Measurements from ENCODE around the gene SPOCK1.

The SPOCK1 gene

GRCh38 chr5:137146402-137146890, 352.7 kb downstream of the SPOCK1 start:
- H3K27ac ChIP-seq (ENCODE audit: insufficient read depth in 1 of 2, low read depth in 1 of 2, low read length in 2 of 2, poor library complexity in 1 of 2, severe bottlenecking in 2 of 2): no peak overlapping the region
- no peaks in the 10 kb centered on the region for H3K36me3 ChIP-seq (ENCODE audit: control insufficient read depth in 4 of 4, insufficient read depth in 4 of 4, low read length in 3 of 4)
- no peak for DNase-seq
- POLR2A ChIA-PET: no interaction called here
- CTCF ChIA-PET: no interaction called here
- H3K4me3 ChIP-seq (ENCODE audit: control insufficient read depth in 1 of 7, extremely low read depth in 1 of 7, insufficient read depth in 4 of 7, low read depth in 2 of 7, low read length in 6 of 7): no peak overlapping the region
- H3K27me3 ChIP-seq (replicated peaks in 2 of 5; ENCODE audit: control insufficient read depth in 4 of 5, insufficient read depth in 5 of 5, low read length in 4 of 5): peaks cover 0 to 11% (median 2%) of the 10 kb centered on the region in 5 experiments
- no peaks in the 10 kb centered on the region for H3K4me1 ChIP-seq (ENCODE audit: control extremely low read depth in 1 of 4, control insufficient read depth in 4 of 4, insufficient read depth in 4 of 4, low read length in 3 of 4)
- 76% methylated on average over 8 of the region's 8 CpGs for WGBS (ENCODE audit: insufficient coverage)
- peaks cover 0 to 3% (median 0%) of the 10 kb centered on the region in 5 experiments for H3K9me3 ChIP-seq (ENCODE audit: control extremely low read depth in 1 of 5, control insufficient read depth in 4 of 5, insufficient read depth in 2 of 5, low read depth in 1 of 5, low read length in 4 of 5)

- ChIA-PET CTCF (no interaction called here), POLR2A (no interaction called here)
- Histone ChIP-seq H3K36me3 (ENCODE audit: control insufficient read depth in 4 of 4, insufficient read depth in 4 of 4, low read length in 3 of 4) (no peaks in the 10 kb centered on the region), H3K4me3 (ENCODE audit: control insufficient read depth in 1 of 7, extremely low read depth in 1 of 7, insufficient read depth in 4 of 7, low read depth in 2 of 7, low read length in 6 of 7) (no peak overlapping the region), H3K27me3 (replicated peaks in 2 of 5; ENCODE audit: control insufficient read depth in 4 of 5, insufficient read depth in 5 of 5, low read length in 4 of 5) (peaks cover 0 to 11% (median 2%) of the 10 kb centered on the region in 5 experiments), H3K9me3 (ENCODE audit: control extremely low read depth in 1 of 5, control insufficient read depth in 4 of 5, insufficient read depth in 2 of 5, low read depth in 1 of 5, low read length in 4 of 5) (peaks cover 0 to 3% (median 0%) of the 10 kb centered on the region in 5 experiments), H3K4me1 (ENCODE audit: control extremely low read depth in 1 of 4, control insufficient read depth in 4 of 4, insufficient read depth in 4 of 4, low read length in 3 of 4) (no peaks in the 10 kb centered on the region), H3K27ac (ENCODE audit: insufficient read depth in 1 of 2, low read depth in 1 of 2, low read length in 2 of 2, poor library complexity in 1 of 2, severe bottlenecking in 2 of 2) (no peak overlapping the region)
- 89% methylated on average over 1 of the region's 2 CpGs for WGBS (ENCODE audit: insufficient coverage)
- no peak for DNase-seq
Measured at GRCh38 chr5:137145721-137146120, 353.4 kb downstream of the SPOCK1 start.

- H3K36me3 ChIP-seq (ENCODE audit: control insufficient read depth in 4 of 4, insufficient read depth in 4 of 4, low read length in 3 of 4): no peaks in the 10 kb centered on the region
- 75% methylated on average over 2 of the region's 4 CpGs for WGBS (ENCODE audit: insufficient coverage)
- POLR2A ChIA-PET: no interaction called here
- H3K9me3 ChIP-seq (ENCODE audit: control extremely low read depth in 1 of 5, control insufficient read depth in 4 of 5, insufficient read depth in 2 of 5, low read depth in 1 of 5, low read length in 4 of 5): no peaks in the 10 kb centered on the region
- DNase-seq: no peak
- H3K27me3 ChIP-seq (replicated peaks in 2 of 5; ENCODE audit: control insufficient read depth in 4 of 5, insufficient read depth in 5 of 5, low read length in 4 of 5): peaks cover 0 to 11% (median 2%) of the 10 kb centered on the region in 5 experiments
- CTCF ChIA-PET: no interaction called here
- no peaks in the 10 kb centered on the region for H3K4me1 ChIP-seq (ENCODE audit: control extremely low read depth in 1 of 4, control insufficient read depth in 4 of 4, insufficient read depth in 4 of 4, low read length in 3 of 4)
- H3K27ac ChIP-seq (ENCODE audit: insufficient read depth in 1 of 2, low read depth in 1 of 2, low read length in 2 of 2, poor library complexity in 1 of 2, severe bottlenecking in 2 of 2): no peak overlapping the region
- no peak overlapping the region for H3K4me3 ChIP-seq (ENCODE audit: control insufficient read depth in 1 of 7, extremely low read depth in 1 of 7, insufficient read depth in 4 of 7, low read depth in 2 of 7, low read length in 6 of 7)
Measured at GRCh38 chr5:137144656-137145055, 354.5 kb downstream of the SPOCK1 start.

- no peak for DNase-seq
- Histone ChIP-seq H3K36me3 (ENCODE audit: control insufficient read depth in 4 of 4, insufficient read depth in 4 of 4, low read length in 3 of 4) (no peaks in the 10 kb centered on the region), H3K4me1 (ENCODE audit: control extremely low read depth in 1 of 4, control insufficient read depth in 4 of 4, insufficient read depth in 4 of 4, low read length in 3 of 4) (no peaks in the 10 kb centered on the region), H3K9me3 (ENCODE audit: control extremely low read depth in 1 of 5, control insufficient read depth in 4 of 5, insufficient read depth in 2 of 5, low read depth in 1 of 5, low read length in 4 of 5) (no peaks in the 10 kb centered on the region), H3K27me3 (replicated peaks in 2 of 5; ENCODE audit: control insufficient read depth in 4 of 5, insufficient read depth in 5 of 5, low read length in 4 of 5) (peaks cover 0 to 11% (median 2%) of the 10 kb centered on the region in 5 experiments), H3K4me3 (ENCODE audit: control insufficient read depth in 1 of 7, extremely low read depth in 1 of 7, insufficient read depth in 4 of 7, low read depth in 2 of 7, low read length in 6 of 7) (no peak overlapping the region), H3K27ac (ENCODE audit: insufficient read depth in 1 of 2, low read depth in 1 of 2, low read length in 2 of 2, poor library complexity in 1 of 2, severe bottlenecking in 2 of 2) (no peak overlapping the region)
- ChIA-PET CTCF (no interaction called here), POLR2A (no interaction called here)
- WGBS (ENCODE audit: insufficient coverage): 100% methylated on average over 4 of the region's 7 CpGs
Measured at GRCh38 chr5:137142764-137143605, 356.1 kb downstream of the SPOCK1 start.

- no peaks in the 10 kb centered on the region for H3K4me1 ChIP-seq (ENCODE audit: control extremely low read depth in 1 of 4, control insufficient read depth in 4 of 4, insufficient read depth in 4 of 4, low read length in 3 of 4)
- ChIA-PET CTCF (interaction anchor here (0.6 kb wide), 1 partner anchor 34 kb away, joined by 3 read pairs; no protein-coding TSS in a partner anchor), POLR2A (no interaction called here)
- no peak overlapping the region for H3K27ac ChIP-seq (ENCODE audit: insufficient read depth in 1 of 2, low read depth in 1 of 2, low read length in 2 of 2, poor library complexity in 1 of 2, severe bottlenecking in 2 of 2)
- H3K36me3 ChIP-seq (ENCODE audit: control insufficient read depth in 4 of 4, insufficient read depth in 4 of 4, low read length in 3 of 4): no peaks in the 10 kb centered on the region
- DNase-seq: no peak
- no peaks in the 10 kb centered on the region for H3K9me3 ChIP-seq (ENCODE audit: control extremely low read depth in 1 of 5, control insufficient read depth in 4 of 5, insufficient read depth in 2 of 5, low read depth in 1 of 5, low read length in 4 of 5)
- 80% methylated on average over 2 of the region's 3 CpGs for WGBS (ENCODE audit: insufficient coverage)
- H3K27me3 ChIP-seq (replicated peaks in 2 of 5; ENCODE audit: control insufficient read depth in 4 of 5, insufficient read depth in 5 of 5, low read length in 4 of 5): peaks cover 0 to 14% (median 2%) of the 10 kb centered on the region in 5 experiments
- H3K4me3 ChIP-seq (ENCODE audit: control insufficient read depth in 1 of 7, extremely low read depth in 1 of 7, insufficient read depth in 4 of 7, low read depth in 2 of 7, low read length in 6 of 7): no peak overlapping the region
Measured at GRCh38 chr5:137142346-137142745, 356.8 kb downstream of the SPOCK1 start.

DNA sequence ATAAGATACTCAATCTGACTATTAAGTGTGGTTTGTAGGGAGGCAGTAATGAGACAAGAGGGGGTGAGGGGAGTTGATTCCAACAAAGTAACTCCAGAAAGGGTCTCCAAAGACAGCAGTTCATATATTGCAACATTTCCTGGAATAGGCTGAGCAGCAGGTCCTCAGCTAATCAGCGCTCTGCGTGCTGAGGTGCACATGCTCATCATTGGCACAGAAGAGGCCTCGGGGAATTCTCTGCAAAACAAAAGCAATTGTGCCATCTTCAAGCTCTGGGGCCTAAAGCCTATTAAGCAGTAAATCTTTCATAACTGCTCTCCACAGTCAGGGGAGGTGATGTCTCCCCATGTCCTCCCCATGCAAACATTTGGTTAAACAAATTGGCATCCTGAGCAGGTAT, 357.3 kb downstream of the SPOCK1 start:
- CTCF ChIA-PET: interaction anchor here (0.6 kb wide), 1 partner anchor 34 kb away, joined by 3 read pairs; no protein-coding TSS in a partner anchor
- Histone ChIP-seq H3K36me3 (ENCODE audit: control insufficient read depth in 4 of 4, insufficient read depth in 4 of 4, low read length in 3 of 4) (no peaks in the 10 kb centered on the region), H3K9me3 (ENCODE audit: control extremely low read depth in 1 of 5, control insufficient read depth in 4 of 5, insufficient read depth in 2 of 5, low read depth in 1 of 5, low read length in 4 of 5) (no peaks in the 10 kb centered on the region), H3K4me1 (ENCODE audit: control extremely low read depth in 1 of 4, control insufficient read depth in 4 of 4, insufficient read depth in 4 of 4, low read length in 3 of 4) (no peaks in the 10 kb centered on the region), H3K27me3 (replicated peaks in 2 of 5; ENCODE audit: control insufficient read depth in 4 of 5, insufficient read depth in 5 of 5, low read length in 4 of 5) (peaks cover 0 to 18% (median 2%) of the 10 kb centered on the region in 5 experiments), H3K4me3 (ENCODE audit: control insufficient read depth in 1 of 7, extremely low read depth in 1 of 7, insufficient read depth in 4 of 7, low read depth in 2 of 7, low read length in 6 of 7) (no peak overlapping the region), H3K27ac (ENCODE audit: insufficient read depth in 1 of 2, low read depth in 1 of 2, low read length in 2 of 2, poor library complexity in 1 of 2, severe bottlenecking in 2 of 2) (no peak overlapping the region)
- POLR2A ChIA-PET: no interaction called here
- DNase-seq: no peak
- 56% methylated on average over 3 of the region's 3 CpGs for WGBS (ENCODE audit: insufficient coverage)

- H3K9me3 ChIP-seq (ENCODE audit: control extremely low read depth in 1 of 5, control insufficient read depth in 4 of 5, insufficient read depth in 2 of 5, low read depth in 1 of 5, low read length in 4 of 5): no peaks in the 10 kb centered on the region
- H3K27me3 ChIP-seq (replicated peaks in 2 of 5; ENCODE audit: control insufficient read depth in 4 of 5, insufficient read depth in 5 of 5, low read length in 4 of 5): peaks cover 0 to 28% (median 2%) of the 10 kb centered on the region in 5 experiments
- H3K4me3 ChIP-seq (ENCODE audit: control insufficient read depth in 1 of 7, extremely low read depth in 1 of 7, insufficient read depth in 4 of 7, low read depth in 2 of 7, low read length in 6 of 7): no peak overlapping the region
- no peak overlapping the region for H3K27ac ChIP-seq (ENCODE audit: insufficient read depth in 1 of 2, low read depth in 1 of 2, low read length in 2 of 2, poor library complexity in 1 of 2, severe bottlenecking in 2 of 2)
- no peaks in the 10 kb centered on the region for H3K4me1 ChIP-seq (ENCODE audit: control extremely low read depth in 1 of 4, control insufficient read depth in 4 of 4, insufficient read depth in 4 of 4, low read length in 3 of 4)
- no peak for DNase-seq
- ChIA-PET CTCF (no interaction called here), POLR2A (no interaction called here)
- 70% methylated on average over 2 of the region's 3 CpGs for WGBS (ENCODE audit: insufficient coverage)
- H3K36me3 ChIP-seq (ENCODE audit: control insufficient read depth in 4 of 4, insufficient read depth in 4 of 4, low read length in 3 of 4): no peaks in the 10 kb centered on the region
Measured at GRCh38 chr5:137136991-137137632, 362.0 kb downstream of the SPOCK1 start.
